DND-41 (cell line): ENCODE measurements around the gene VPS35L.

Experiments used
- ATAC-seq: fragments of 200-7000 bp; cut with Tn5 transposase; 3 replicates; pipeline ENCODE4 v1.9.1; 2021; ENCODE audit warnings: low read depth; ENCODE audit not compliant: insufficient read depth
- DNase-seq: peaks from one replicate; pipeline ENCODE4 v3.0.0-alpha.2; 2020
- H2AFZ ChIP-seq: 2 replicates; pipeline ENCODE4 v1.6.0; 2012; ENCODE audit warnings: low read depth, low read length
- H3K27ac ChIP-seq: 2 replicates; pipeline ENCODE4 v1.5.1; 2012; ENCODE audit warnings: low read length, inconsistent platforms
- H3K27me3 ChIP-seq: fragments of 200-600 bp; sonication (generic); 2 replicates; pipeline ENCODE4 v1.6.0; 2012; ENCODE audit warnings: low read length, mild to moderate bottlenecking, inconsistent platforms; ENCODE audit not compliant: insufficient read depth, poor library complexity
- H3K36me3 ChIP-seq: 2 replicates; pipeline ENCODE4 v1.5.1; 2012; ENCODE audit warnings: low read length, inconsistent platforms; ENCODE audit not compliant: insufficient read depth
- H3K4me1 ChIP-seq: 2 replicates; pipeline ENCODE4 v1.5.1; 2012; ENCODE audit warnings: mild to moderate bottlenecking, low read length; ENCODE audit not compliant: insufficient read depth
- H3K4me2 ChIP-seq: 2 replicates; pipeline ENCODE4 v1.6.0; 2012; ENCODE audit warnings: mild to moderate bottlenecking, moderate library complexity, low read length, inconsistent platforms; ENCODE audit not compliant: insufficient read depth
- H3K4me3 ChIP-seq, 2 experiments: fragments of 200-600 bp in 1 of 2; shearing (Covaris generic) in 1 of 2; 2 replicates each; pipeline ENCODE4 v1.5.1; 2012 to 2016; ENCODE audit warnings: inconsistent platforms in 2 of 2, low read length in 2 of 2, mild to moderate bottlenecking in 2 of 2, low read depth in 1 of 2, moderate library complexity in 1 of 2
- H3K79me2 ChIP-seq: 2 replicates; pipeline ENCODE4 v1.6.0; 2012; ENCODE audit warnings: low read length, inconsistent platforms; ENCODE audit not compliant: insufficient read depth
- H3K9ac ChIP-seq: 2 replicates; pipeline ENCODE4 v1.6.0; 2012; ENCODE audit warnings: low read depth, mild to moderate bottlenecking, inconsistent platforms, low read length, moderate library complexity
- H3K9me3 ChIP-seq: 2 replicates; pipeline ENCODE4 v1.5.1; 2012; ENCODE audit warnings: low read length, moderate library complexity, mild to moderate bottlenecking, inconsistent platforms; ENCODE audit not compliant: insufficient read depth, severe bottlenecking
- H4K20me1 ChIP-seq: 2 replicates; pipeline ENCODE4 v1.6.0; 2012; ENCODE audit warnings: low read length; ENCODE audit not compliant: insufficient read depth
- EZH2 ChIP-seq: IDR thresholded peaks from 3 replicates; pipeline ENCODE4 v1.6.1; 2012; ENCODE audit warnings: borderline replicate concordance, low read depth, mild to moderate bottlenecking, moderate library complexity, low read length, inconsistent platforms; ENCODE audit not compliant: severe bottlenecking
- TF ChIP-seq, protein P1 (sequence below): IDR thresholded peaks from 2 replicates; pipeline ENCODE4 v1.5.1; 2012; ENCODE audit warnings: borderline replicate concordance, low read length, moderate library complexity, mild to moderate bottlenecking; ENCODE audit not compliant: poor library complexity, severe bottlenecking; ENCODE audit errors: extremely low read depth

VPS35L gene

DNA sequence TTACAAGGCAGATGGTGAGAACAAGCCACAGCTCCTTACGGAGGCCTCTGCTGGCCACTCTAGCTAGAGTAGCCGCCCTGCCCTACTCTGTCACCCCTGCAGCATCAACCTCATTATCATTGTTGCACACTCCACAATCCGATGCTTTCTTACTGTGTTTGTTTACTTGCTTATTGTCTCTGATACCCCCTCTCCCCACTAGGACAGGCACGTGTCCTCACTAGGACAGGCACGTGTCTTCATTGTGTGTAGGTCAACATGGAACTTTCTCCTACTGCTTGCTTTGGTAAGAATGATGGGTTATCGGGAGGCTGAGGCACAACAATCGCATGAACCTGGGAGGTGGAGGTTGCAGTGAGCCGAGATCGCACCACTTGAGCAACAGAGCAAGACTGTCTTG, 98.6 kb downstream of the VPS35L start:
- H4K20me1 ChIP-seq: no peaks in the 10 kb centered on the region
- H3K27me3 ChIP-seq: no peaks in the 10 kb centered on the region
- peaks cover 58% of the 10 kb centered on the region for H3K36me3 ChIP-seq
- H2AFZ ChIP-seq: no peak overlapping the region
- TF ChIP-seq, protein P1, sequence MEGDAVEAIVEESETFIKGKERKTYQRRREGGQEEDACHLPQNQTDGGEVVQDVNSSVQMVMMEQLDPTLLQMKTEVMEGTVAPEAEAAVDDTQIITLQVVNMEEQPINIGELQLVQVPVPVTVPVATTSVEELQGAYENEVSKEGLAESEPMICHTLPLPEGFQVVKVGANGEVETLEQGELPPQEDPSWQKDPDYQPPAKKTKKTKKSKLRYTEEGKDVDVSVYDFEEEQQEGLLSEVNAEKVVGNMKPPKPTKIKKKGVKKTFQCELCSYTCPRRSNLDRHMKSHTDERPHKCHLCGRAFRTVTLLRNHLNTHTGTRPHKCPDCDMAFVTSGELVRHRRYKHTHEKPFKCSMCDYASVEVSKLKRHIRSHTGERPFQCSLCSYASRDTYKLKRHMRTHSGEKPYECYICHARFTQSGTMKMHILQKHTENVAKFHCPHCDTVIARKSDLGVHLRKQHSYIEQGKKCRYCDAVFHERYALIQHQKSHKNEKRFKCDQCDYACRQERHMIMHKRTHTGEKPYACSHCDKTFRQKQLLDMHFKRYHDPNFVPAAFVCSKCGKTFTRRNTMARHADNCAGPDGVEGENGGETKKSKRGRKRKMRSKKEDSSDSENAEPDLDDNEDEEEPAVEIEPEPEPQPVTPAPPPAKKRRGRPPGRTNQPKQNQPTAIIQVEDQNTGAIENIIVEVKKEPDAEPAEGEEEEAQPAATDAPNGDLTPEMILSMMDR: no peak
- TF ChIP-seq EZH2: no peak
- no peak overlapping the region for H3K4me2 ChIP-seq
- no peak overlapping the region for H3K9ac ChIP-seq
- H3K9me3 ChIP-seq: no peaks in the 10 kb centered on the region
- H3K4me1 ChIP-seq: no peaks in the 10 kb centered on the region
- ATAC-seq (no peak), DNase-seq (no peak)
- H3K79me2 ChIP-seq: no peaks in the 10 kb centered on the region
- H3K4me3 ChIP-seq: no peak overlapping the region
- no peak overlapping the region for H3K27ac ChIP-seq

DNA sequence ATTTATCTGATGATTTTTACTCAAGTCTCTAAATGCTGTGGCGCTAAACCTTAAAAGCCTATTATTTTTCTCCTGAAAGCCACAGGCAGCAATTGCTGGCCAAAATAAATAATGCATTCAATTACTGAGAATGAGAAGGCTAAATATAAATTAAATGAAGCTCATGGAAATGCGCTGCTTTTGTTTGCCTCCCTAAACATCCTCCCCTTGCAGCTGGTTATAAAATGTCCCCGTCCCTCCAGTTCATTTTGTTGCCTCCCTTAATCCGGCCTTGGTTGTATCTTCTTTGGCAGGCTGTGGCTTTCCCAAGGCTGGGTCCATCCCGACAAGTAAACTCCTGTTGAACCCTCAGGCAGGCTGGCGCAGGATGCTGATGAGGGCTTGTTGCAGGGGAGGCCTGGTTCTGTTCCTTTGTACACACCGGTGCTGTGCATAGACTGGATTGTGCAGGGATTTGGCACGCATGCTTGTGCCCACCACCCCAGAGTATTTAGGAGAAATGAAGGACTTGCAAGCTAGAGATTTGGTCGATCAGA, 99.8 kb downstream of the VPS35L start:
- peaks cover 50% of the 10 kb centered on the region for H3K36me3 ChIP-seq
- H3K4me2 ChIP-seq: no peak overlapping the region
- no peaks in the 10 kb centered on the region for H3K27me3 ChIP-seq
- no peaks in the 10 kb centered on the region for H3K9me3 ChIP-seq
- no peaks in the 10 kb centered on the region for H3K4me1 ChIP-seq
- H2AFZ ChIP-seq: no peak overlapping the region
- no peak overlapping the region for H3K9ac ChIP-seq
- no peak overlapping the region for H3K27ac ChIP-seq
- ATAC-seq (no peak), DNase-seq (no peak)
- no peak overlapping the region for H3K4me3 ChIP-seq
- no peaks in the 10 kb centered on the region for H4K20me1 ChIP-seq
- TF ChIP-seq, protein P1: no peak
- TF ChIP-seq EZH2: no peak
- H3K79me2 ChIP-seq: no peaks in the 10 kb centered on the region

DNA sequence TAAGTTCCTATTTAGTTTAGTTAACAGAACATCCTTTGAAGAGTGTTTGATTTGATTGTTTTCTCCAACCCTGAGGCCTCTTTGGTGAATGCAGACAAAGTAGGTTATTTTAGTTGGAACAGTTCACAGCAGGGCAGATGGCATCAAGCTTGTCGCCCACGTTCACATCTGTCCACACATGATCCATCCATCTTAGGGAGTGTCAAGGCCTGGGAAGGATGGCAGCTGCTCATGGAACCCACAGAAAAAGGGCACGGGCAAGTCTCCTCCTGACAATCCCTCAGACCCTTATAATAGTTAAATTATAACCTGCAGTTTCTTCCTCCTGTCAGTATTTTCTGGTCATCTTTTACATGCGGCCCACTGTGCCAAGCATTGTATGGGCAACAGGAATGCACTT, 102.3 kb downstream of the VPS35L start:
- TF ChIP-seq, protein P1: no peak
- TF ChIP-seq EZH2: no peak
- H4K20me1 ChIP-seq: no peaks in the 10 kb centered on the region
- ATAC-seq (no peak), DNase-seq (no peak)
- H3K4me3 ChIP-seq: no peak overlapping the region
- H3K27me3 ChIP-seq: no peaks in the 10 kb centered on the region
- H3K9me3 ChIP-seq: peaks cover 3% of the 10 kb centered on the region
- peaks cover 52% of the 10 kb centered on the region for H3K36me3 ChIP-seq
- H3K9ac ChIP-seq: no peak overlapping the region
- no peaks in the 10 kb centered on the region for H3K79me2 ChIP-seq
- H2AFZ ChIP-seq: no peak overlapping the region
- H3K4me2 ChIP-seq: no peak overlapping the region
- no peak overlapping the region for H3K27ac ChIP-seq
- H3K4me1 ChIP-seq: no peaks in the 10 kb centered on the region

DNA sequence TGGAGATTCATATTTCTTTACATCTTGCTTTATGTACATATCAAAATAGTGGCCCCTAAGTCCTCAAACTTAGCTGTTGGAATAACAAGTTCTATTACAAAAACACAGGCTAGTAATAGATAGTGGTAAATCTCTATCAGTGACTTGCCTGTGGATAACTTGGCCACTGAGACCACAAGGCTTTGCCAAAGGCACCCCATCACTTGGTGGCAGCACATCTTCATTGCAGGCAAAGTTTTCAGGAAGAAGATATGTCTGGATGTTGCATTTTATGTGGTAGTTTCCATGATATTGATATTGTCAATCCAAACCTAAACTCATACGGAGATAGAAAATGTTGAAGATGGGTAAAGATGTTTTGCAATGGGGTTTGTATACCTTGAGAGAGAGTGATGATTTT, 104.1 kb downstream of the VPS35L start:
- no peak for TF ChIP-seq EZH2
- TF ChIP-seq, protein P1: no peak
- H3K27ac ChIP-seq: no peak overlapping the region
- no peak overlapping the region for H3K9ac ChIP-seq
- no peaks in the 10 kb centered on the region for H3K4me1 ChIP-seq
- H3K27me3 ChIP-seq: no peaks in the 10 kb centered on the region
- H3K36me3 ChIP-seq: peaks cover 38% of the 10 kb centered on the region
- no peaks in the 10 kb centered on the region for H3K79me2 ChIP-seq
- H4K20me1 ChIP-seq: no peaks in the 10 kb centered on the region
- DNase-seq (no peak), ATAC-seq (no peak)
- H3K4me3 ChIP-seq: no peak overlapping the region
- no peak overlapping the region for H2AFZ ChIP-seq
- peaks cover 3% of the 10 kb centered on the region for H3K9me3 ChIP-seq
- H3K4me2 ChIP-seq: no peak overlapping the region
